ENCODE data around the gene BNIP5.

- TF ChIP-seq CTCF (IDR thresholded peaks at IDR 0.05) (no peak), POLR2A (IDR thresholded peaks at IDR 0.05) (no peak)
Measured at GRCh38 chr6:36273802-36274514, 62.7 kb downstream of the BNIP5 start.
